ENCODE data around the gene DHRSX. TPM values are rescaled to one million over a fixed set of nuclear protein-coding genes. Genes with fewer than 3 reads are reported as not detected.

Gene DHRSX
- total RNA-seq, 1 donor from 2014 or later: 19.0 TPM

DNA sequence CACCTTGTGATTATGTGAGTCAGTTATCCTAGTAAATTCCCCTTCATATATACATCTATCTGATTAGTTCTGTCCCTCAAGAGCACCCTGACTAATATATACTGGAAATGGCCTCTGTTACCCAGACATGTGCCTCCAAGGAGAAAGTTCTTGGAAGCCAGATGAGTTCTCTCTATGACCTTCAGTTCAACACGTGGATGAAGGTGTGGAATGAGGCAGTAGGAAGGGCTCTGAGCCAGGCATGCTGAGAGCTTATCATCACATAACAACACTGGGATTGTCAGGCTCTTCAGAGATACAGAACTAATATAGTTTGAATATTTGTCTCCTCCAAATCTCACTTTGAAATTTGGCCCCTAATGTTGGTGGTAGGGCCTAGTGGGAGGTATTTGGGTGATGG, 44.4 kb upstream of the DHRSX start:
- DNase-seq (ENCODE audit: low read depth): no peak
- H3K4me3 ChIP-seq (ENCODE audit: low read depth, low read length): no peak overlapping the region
- no peaks in the 10 kb centered on the region for H3K27me3 ChIP-seq (ENCODE audit: control insufficient read depth, insufficient read depth, low read length)
- TF ChIP-seq, protein P1, sequence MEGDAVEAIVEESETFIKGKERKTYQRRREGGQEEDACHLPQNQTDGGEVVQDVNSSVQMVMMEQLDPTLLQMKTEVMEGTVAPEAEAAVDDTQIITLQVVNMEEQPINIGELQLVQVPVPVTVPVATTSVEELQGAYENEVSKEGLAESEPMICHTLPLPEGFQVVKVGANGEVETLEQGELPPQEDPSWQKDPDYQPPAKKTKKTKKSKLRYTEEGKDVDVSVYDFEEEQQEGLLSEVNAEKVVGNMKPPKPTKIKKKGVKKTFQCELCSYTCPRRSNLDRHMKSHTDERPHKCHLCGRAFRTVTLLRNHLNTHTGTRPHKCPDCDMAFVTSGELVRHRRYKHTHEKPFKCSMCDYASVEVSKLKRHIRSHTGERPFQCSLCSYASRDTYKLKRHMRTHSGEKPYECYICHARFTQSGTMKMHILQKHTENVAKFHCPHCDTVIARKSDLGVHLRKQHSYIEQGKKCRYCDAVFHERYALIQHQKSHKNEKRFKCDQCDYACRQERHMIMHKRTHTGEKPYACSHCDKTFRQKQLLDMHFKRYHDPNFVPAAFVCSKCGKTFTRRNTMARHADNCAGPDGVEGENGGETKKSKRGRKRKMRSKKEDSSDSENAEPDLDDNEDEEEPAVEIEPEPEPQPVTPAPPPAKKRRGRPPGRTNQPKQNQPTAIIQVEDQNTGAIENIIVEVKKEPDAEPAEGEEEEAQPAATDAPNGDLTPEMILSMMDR (IDR thresholded peaks at IDR 0.05; ENCODE audit: insufficient read depth, low read length, severe bottlenecking): no peak
- no peak for FAIRE-seq
- no peaks in the 10 kb centered on the region for H3K36me3 ChIP-seq (ENCODE audit: control insufficient read depth, insufficient read depth, low read length)

DNA sequence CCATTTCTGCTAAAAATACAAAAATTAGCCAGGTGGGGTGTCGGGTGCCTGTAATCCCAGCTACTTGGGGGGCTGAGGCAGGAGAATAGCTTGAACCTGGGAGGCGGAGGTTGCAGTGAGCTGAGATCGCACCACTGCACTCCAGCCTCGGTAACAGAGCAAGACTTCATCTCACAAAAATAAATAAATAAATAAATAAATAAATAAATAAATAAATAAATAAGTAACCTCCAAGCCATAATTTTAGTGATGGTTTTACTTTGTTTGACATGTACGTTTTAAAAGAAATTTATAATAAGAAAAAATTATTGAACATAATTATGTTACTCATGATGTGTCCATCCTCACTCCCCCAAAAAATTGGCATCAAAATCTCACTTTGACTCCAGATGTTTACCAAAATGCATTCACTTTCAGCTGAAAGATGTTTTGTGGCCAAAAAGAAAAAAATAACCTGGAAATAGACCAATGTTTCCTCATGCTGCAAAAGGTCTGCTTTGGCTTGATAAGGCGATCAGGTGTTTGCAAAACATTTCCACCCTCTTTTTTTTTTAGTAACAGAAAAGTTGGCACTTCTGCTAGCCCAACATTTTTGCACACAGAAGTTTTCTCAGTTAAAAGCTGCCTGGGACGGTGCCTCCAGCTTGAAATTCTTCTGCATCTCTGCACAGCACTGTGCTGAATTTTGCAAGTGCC, 42.2 kb upstream of the DHRSX start:
- H3K4me3 ChIP-seq (ENCODE audit: low read depth, low read length): no peak overlapping the region
- TF ChIP-seq, protein P1 (IDR thresholded peaks at IDR 0.05; ENCODE audit: insufficient read depth, low read length, severe bottlenecking): no peak
- DNase-seq (ENCODE audit: low read depth) (no peak), FAIRE-seq (no peak)
- no peaks in the 10 kb centered on the region for H3K27me3 ChIP-seq (ENCODE audit: control insufficient read depth, insufficient read depth, low read length)
- no peaks in the 10 kb centered on the region for H3K36me3 ChIP-seq (ENCODE audit: control insufficient read depth, insufficient read depth, low read length)

DNA sequence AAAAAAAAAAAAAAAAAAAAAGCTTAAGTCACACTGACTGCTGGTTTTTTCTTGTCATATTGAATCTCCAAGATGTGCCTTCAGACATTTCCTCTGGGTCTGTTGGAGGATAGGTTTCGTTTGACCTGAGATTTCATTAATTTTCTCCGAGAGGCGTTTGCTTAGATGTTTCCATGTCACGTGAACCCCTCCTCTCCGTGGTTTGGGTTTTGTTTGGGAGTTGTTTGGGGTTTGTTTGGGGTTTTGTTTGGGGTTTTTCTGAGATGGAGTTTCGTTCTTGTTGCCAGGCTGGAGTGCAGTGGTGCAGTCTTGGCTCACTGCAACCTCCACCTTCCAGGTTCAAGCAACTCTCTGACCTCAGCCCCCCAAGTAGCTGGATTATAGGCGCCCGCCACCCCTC, 40.8 kb upstream of the DHRSX start:
- no peak overlapping the region for H3K4me3 ChIP-seq (ENCODE audit: low read depth, low read length)
- H3K36me3 ChIP-seq (ENCODE audit: control insufficient read depth, insufficient read depth, low read length): no peaks in the 10 kb centered on the region
- TF ChIP-seq, protein P1 (IDR thresholded peaks at IDR 0.05; ENCODE audit: insufficient read depth, low read length, severe bottlenecking): no peak
- no peak for FAIRE-seq
- no peaks in the 10 kb centered on the region for H3K27me3 ChIP-seq (ENCODE audit: control insufficient read depth, insufficient read depth, low read length)
- no peak for DNase-seq (ENCODE audit: low read depth)

DNA sequence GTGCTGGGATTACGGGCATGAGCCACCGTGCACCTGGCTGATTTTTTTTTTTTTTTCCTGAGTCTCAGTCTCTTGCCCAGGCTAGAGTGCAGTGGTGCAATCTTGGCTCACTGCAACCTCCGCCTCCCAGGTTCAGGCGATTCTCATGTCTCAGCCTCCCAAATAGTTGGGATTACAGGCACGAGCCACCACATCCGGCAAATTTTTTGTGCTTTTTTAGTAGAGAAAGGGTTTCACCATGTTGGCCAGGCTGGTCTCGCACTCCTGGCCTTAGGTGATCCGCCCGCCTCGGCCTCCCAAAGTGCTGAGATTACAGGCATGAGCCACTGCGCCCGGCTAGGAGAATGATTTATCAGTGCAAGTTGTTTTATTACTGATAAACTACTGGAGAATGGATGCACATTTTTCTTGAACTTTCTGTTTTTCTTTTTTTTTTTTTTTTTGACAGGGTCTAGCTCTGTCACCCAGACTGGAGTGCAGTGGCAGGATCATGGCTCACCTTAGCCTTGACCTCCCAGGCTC, 39.7 kb upstream of the DHRSX start:
- Histone ChIP-seq H3K4me3 (ENCODE audit: low read depth, low read length) (no peak overlapping the region), H3K36me3 (ENCODE audit: control insufficient read depth, insufficient read depth, low read length) (no peaks in the 10 kb centered on the region), H3K27me3 (ENCODE audit: control insufficient read depth, insufficient read depth, low read length) (no peaks in the 10 kb centered on the region)
- FAIRE-seq (no peak), DNase-seq (ENCODE audit: low read depth) (no peak)
- TF ChIP-seq, protein P1 (IDR thresholded peaks at IDR 0.05; ENCODE audit: insufficient read depth, low read length, severe bottlenecking): no peak

DNA sequence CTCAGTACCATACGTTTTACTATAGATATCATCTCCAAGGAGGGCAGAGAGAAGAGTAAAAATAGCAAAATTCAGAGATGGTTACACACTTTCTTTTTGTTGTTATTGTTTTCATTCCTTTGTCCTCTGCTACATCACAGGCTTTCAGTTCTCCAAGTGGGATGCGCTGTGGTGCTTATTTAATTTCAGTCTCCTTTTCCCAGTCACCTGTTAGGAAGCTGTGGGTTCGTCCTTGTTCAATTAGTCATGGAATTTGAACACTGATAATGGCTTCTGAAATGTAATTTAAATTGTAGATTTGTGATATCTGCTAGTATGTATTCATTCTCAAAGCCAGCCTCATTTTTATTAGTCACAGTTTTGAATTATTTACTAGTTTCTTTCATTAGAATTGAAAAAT, 38.8 kb upstream of the DHRSX start:
- TF ChIP-seq, protein P1 (IDR thresholded peaks at IDR 0.05; ENCODE audit: insufficient read depth, low read length, severe bottlenecking): no peak
- DNase-seq (ENCODE audit: low read depth): no peak
- Histone ChIP-seq H3K36me3 (ENCODE audit: control insufficient read depth, insufficient read depth, low read length) (no peaks in the 10 kb centered on the region), H3K4me3 (ENCODE audit: low read depth, low read length) (no peak overlapping the region), H3K27me3 (ENCODE audit: control insufficient read depth, insufficient read depth, low read length) (no peaks in the 10 kb centered on the region)
- FAIRE-seq: no peak
